ENCODE data around the gene SIVA1.

SIVA1 gene

DNA sequence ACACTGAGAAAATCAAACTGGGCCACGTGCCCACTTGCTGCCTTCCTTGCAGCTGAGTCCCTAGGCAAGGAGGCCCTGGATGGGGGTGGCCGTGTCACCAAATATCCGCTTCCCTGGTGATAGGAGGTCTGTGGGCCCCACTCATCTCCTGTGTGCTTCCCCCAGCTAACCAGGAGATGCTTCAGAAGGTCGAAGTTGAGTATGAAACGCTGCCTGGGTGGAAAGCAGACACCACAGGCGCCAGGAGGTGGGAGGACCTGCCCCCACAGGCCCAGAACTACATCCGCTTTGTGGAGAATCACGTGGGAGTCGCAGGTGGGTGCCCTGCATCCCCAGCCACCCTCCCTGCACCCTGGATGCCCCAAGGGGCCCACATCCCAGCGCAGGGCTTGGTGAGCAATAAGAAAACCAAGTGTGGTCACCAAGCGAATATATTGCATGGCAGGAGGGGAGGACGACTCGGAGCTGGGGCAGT is 6.8 kb upstream of the SIVA1 start:
- H3K79me2 ChIP-seq (ENCODE audit: low read length) = no peaks in the 10 kb centered on the region
- no peaks in the 10 kb centered on the region for H3K9me2 ChIP-seq (replicated peaks; ENCODE audit: insufficient read depth, low read length)
- TF ChIP-seq EZH2phosphoT487 (IDR thresholded peaks at IDR 0.05; ENCODE audit: low read length) (no peak), EZH2 (optimal IDR thresholded peaks at IDR 0.05; ENCODE audit: low read depth, low read length) (no peak)
- TF ChIP-seq, protein P1, sequence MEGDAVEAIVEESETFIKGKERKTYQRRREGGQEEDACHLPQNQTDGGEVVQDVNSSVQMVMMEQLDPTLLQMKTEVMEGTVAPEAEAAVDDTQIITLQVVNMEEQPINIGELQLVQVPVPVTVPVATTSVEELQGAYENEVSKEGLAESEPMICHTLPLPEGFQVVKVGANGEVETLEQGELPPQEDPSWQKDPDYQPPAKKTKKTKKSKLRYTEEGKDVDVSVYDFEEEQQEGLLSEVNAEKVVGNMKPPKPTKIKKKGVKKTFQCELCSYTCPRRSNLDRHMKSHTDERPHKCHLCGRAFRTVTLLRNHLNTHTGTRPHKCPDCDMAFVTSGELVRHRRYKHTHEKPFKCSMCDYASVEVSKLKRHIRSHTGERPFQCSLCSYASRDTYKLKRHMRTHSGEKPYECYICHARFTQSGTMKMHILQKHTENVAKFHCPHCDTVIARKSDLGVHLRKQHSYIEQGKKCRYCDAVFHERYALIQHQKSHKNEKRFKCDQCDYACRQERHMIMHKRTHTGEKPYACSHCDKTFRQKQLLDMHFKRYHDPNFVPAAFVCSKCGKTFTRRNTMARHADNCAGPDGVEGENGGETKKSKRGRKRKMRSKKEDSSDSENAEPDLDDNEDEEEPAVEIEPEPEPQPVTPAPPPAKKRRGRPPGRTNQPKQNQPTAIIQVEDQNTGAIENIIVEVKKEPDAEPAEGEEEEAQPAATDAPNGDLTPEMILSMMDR (IDR thresholded peaks at IDR 0.05; ENCODE audit: low read length) = no peak
- H3K27ac ChIP-seq (ENCODE audit: low read length) = no peak overlapping the region
- no peak overlapping the region for H3K4me2 ChIP-seq (ENCODE audit: low read depth, low read length)
- H4K20me1 ChIP-seq (ENCODE audit: insufficient read depth, low read length) = no peaks in the 10 kb centered on the region
- no peak for DNase-seq
- H3K4me3 ChIP-seq (ENCODE audit: low read length) = no peak overlapping the region
- H3K9me3 ChIP-seq (replicated peaks; ENCODE audit: insufficient read depth, low read length) = no peaks in the 10 kb centered on the region
- no peak overlapping the region for H3K9ac ChIP-seq (ENCODE audit: low read length)
- H3K4me1 ChIP-seq (ENCODE audit: low read length) = no peaks in the 10 kb centered on the region
- peaks cover 26% of the 10 kb centered on the region for H3K27me3 ChIP-seq (replicated peaks; ENCODE audit: insufficient read depth, low read length)
- no peak overlapping the region for H2AFZ ChIP-seq (ENCODE audit: low read length)
- H3K36me3 ChIP-seq (replicated peaks; ENCODE audit: insufficient read depth, low read length) = no peaks in the 10 kb centered on the region
- H3F3A ChIP-seq (ENCODE audit: insufficient read depth, low read length) = no peaks in the 10 kb centered on the region

DNA sequence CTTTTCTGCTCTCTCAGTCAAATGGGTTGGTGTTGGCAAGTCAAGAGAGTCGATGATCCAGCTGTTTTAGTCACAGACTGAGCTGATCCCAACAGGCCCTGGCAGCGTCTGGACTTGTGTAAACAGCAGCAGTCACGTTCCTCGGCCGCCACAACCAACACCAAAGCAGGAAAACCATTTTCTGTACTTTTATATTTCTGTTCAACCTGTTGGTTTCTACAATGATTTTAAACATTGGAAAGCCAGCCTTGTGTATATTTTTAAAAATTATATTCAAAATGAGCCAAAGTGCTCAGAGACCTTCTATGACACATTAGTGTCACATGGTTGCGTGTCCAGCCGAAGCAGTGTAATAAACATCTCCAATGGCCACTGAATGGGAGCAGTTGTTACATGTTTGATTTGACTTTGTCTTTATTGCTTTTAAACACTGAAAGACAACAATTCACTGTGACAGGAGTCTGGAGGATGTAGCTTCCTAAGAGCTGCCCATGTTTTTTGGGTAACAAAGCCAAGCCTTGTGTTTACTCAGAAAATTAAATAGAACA is 5.9 kb upstream of the SIVA1 start:
- H3K27ac ChIP-seq (ENCODE audit: low read length) = no peak overlapping the region
- no peaks in the 10 kb centered on the region for H3F3A ChIP-seq (ENCODE audit: insufficient read depth, low read length)
- no peaks in the 10 kb centered on the region for H3K79me2 ChIP-seq (ENCODE audit: low read length)
- no peak for TF ChIP-seq EZH2 (optimal IDR thresholded peaks at IDR 0.05; ENCODE audit: low read depth, low read length)
- TF ChIP-seq, protein P1 (IDR thresholded peaks at IDR 0.05; ENCODE audit: low read length) = no peak
- no peak for TF ChIP-seq EZH2phosphoT487 (IDR thresholded peaks at IDR 0.05; ENCODE audit: low read length)
- no peaks in the 10 kb centered on the region for H3K36me3 ChIP-seq (replicated peaks; ENCODE audit: insufficient read depth, low read length)
- no peak for DNase-seq
- no peak overlapping the region for H2AFZ ChIP-seq (ENCODE audit: low read length)
- H3K4me1 ChIP-seq (ENCODE audit: low read length) = no peaks in the 10 kb centered on the region
- no peak overlapping the region for H3K9ac ChIP-seq (ENCODE audit: low read length)
- H3K4me2 ChIP-seq (ENCODE audit: low read depth, low read length) = no peak overlapping the region
- no peaks in the 10 kb centered on the region for H3K9me2 ChIP-seq (replicated peaks; ENCODE audit: insufficient read depth, low read length)
- no peaks in the 10 kb centered on the region for H3K9me3 ChIP-seq (replicated peaks; ENCODE audit: insufficient read depth, low read length)
- no peak overlapping the region for H3K4me3 ChIP-seq (ENCODE audit: low read length)
- no peaks in the 10 kb centered on the region for H4K20me1 ChIP-seq (ENCODE audit: insufficient read depth, low read length)
- H3K27me3 ChIP-seq (replicated peaks; ENCODE audit: insufficient read depth, low read length) = peaks cover 17% of the 10 kb centered on the region

DNA sequence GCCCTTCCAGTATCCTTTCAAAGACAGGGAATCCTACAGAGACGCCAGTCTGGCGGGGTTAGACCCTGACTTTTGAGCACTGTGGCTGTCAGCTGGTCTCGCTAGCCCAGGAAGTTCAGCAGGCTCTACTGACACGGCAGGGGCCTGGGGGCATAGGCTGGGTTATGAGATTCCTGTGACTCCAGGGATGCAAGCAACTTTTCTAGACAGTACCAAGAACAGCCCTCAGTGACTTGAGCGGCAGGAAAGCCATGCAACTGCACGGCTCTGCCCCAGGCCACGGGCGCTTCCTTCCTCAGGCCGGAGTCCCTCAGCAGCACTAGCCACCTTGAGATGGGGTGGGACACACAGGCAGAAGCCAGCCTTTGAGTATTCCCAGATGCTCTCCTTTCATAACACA is 5.1 kb upstream of the SIVA1 start:
- H3F3A ChIP-seq (ENCODE audit: insufficient read depth, low read length) = no peaks in the 10 kb centered on the region
- no peaks in the 10 kb centered on the region for H3K9me3 ChIP-seq (replicated peaks; ENCODE audit: insufficient read depth, low read length)
- H3K4me1 ChIP-seq (ENCODE audit: low read length) = no peaks in the 10 kb centered on the region
- no peak overlapping the region for H3K4me2 ChIP-seq (ENCODE audit: low read depth, low read length)
- no peak overlapping the region for H3K27ac ChIP-seq (ENCODE audit: low read length)
- no peak for DNase-seq
- H3K79me2 ChIP-seq (ENCODE audit: low read length) = no peaks in the 10 kb centered on the region
- H3K4me3 ChIP-seq (ENCODE audit: low read length) = no peak overlapping the region
- TF ChIP-seq EZH2phosphoT487 (IDR thresholded peaks at IDR 0.05; ENCODE audit: low read length) (no peak), EZH2 (optimal IDR thresholded peaks at IDR 0.05; ENCODE audit: low read depth, low read length) (no peak)
- H3K9ac ChIP-seq (ENCODE audit: low read length) = no peak overlapping the region
- no peaks in the 10 kb centered on the region for H3K9me2 ChIP-seq (replicated peaks; ENCODE audit: insufficient read depth, low read length)
- no peak overlapping the region for H2AFZ ChIP-seq (ENCODE audit: low read length)
- H3K36me3 ChIP-seq (replicated peaks; ENCODE audit: insufficient read depth, low read length) = no peaks in the 10 kb centered on the region
- peaks cover 9% of the 10 kb centered on the region for H3K27me3 ChIP-seq (replicated peaks; ENCODE audit: insufficient read depth, low read length)
- H4K20me1 ChIP-seq (ENCODE audit: insufficient read depth, low read length) = no peaks in the 10 kb centered on the region

DNA sequence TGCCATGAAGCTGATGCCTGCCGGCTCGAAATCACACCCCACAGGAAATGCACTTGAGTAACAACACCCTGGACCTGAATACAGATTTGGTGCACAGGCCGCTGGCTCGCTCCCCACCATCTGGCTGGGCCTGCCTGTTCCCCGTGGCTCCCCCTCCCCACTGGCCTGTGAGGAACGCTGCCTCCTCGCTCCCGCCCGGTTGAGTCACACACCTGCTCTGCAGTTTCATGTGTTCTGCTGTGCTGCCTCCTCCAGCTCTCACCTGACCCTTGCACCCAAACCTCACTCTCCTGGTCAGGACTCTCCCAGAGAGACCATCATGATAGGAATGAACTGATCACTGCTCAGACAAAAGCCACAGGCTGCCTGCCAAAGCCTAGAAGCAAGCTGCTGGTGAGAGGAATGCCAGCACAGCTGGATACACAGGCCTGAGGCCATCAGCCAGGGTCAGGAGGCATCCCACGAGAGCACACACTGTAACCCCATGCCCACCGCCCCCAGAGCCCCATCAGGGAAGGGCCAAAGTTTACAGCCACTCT is 3.8 kb upstream of the SIVA1 start:
- H2AFZ ChIP-seq (ENCODE audit: low read length) = no peak overlapping the region
- H3K27ac ChIP-seq (ENCODE audit: low read length) = no peak overlapping the region
- no peaks in the 10 kb centered on the region for H3K36me3 ChIP-seq (replicated peaks; ENCODE audit: insufficient read depth, low read length)

More for the DNA sequence above, 3.8 kb upstream of the SIVA1 start:
- Histone ChIP-seq H3K4me3 (ENCODE audit: low read length) (no peak overlapping the region), H3K9me2 (replicated peaks; ENCODE audit: insufficient read depth, low read length) (no peaks in the 10 kb centered on the region), H3K4me2 (ENCODE audit: low read depth, low read length) (no peak overlapping the region), H3K27me3 (replicated peaks; ENCODE audit: insufficient read depth, low read length) (no peaks in the 10 kb centered on the region), H3F3A (ENCODE audit: insufficient read depth, low read length) (no peaks in the 10 kb centered on the region), H3K9ac (ENCODE audit: low read length) (no peak overlapping the region), H3K9me3 (replicated peaks; ENCODE audit: insufficient read depth, low read length) (no peaks in the 10 kb centered on the region), H4K20me1 (ENCODE audit: insufficient read depth, low read length) (no peaks in the 10 kb centered on the region), H3K79me2 (ENCODE audit: low read length) (peaks cover 12% of the 10 kb centered on the region), H3K4me1 (ENCODE audit: low read length) (no peaks in the 10 kb centered on the region)
- no peak for TF ChIP-seq EZH2phosphoT487 (IDR thresholded peaks at IDR 0.05; ENCODE audit: low read length)
- TF ChIP-seq, protein P1 (IDR thresholded peaks at IDR 0.05; ENCODE audit: low read length) = no peak
- no peak for TF ChIP-seq EZH2 (optimal IDR thresholded peaks at IDR 0.05; ENCODE audit: low read depth, low read length)
- DNase-seq = no peak
